ENCODE measurements around the gene CPT1C. TPM values are rescaled to one million over a fixed set of nuclear protein-coding genes. Genes with fewer than 3 reads are reported as not detected.

Gene CPT1C
- total and polyA plus RNA-seq, 2 of the 8 experiments (the other 6 are each of a cell fraction or from before 2014, with no cell fraction given) = 79.6 to 91.8 TPM

GRCh38 chr19:49689133-49690078 lies 1.5 kb upstream of the CPT1C start, which contains the start of gene ADM5 (continued):
- TF ChIP-seq TBP (IDR thresholded peaks at IDR 0.05; ENCODE audit: low read depth, low read length) (peak; percentile 16; the same call in 1 of the 2 replicates), USF2 (IDR thresholded peaks at IDR 0.05; ENCODE audit: low read length) (no peak; the same call in 1 of the 2 replicates), EZH2 (IDR thresholded peaks at IDR 0.05; ENCODE audit: low read depth, low read length, severe bottlenecking) (no peak), ATF2 (IDR thresholded peaks at IDR 0.05; ENCODE audit: low read length) (no peak), CBX8 (IDR thresholded peaks at IDR 0.05; ENCODE audit: borderline replicate concordance, low read depth, low read length) (no peak), ASH2L (IDR thresholded peaks at IDR 0.05; ENCODE audit: low read length) (no peak), ATF3 (IDR thresholded peaks at IDR 0.05; ENCODE audit: insufficient read depth, low read depth, low read length) (no peak), YY1 (IDR thresholded peaks at IDR 0.05; ENCODE audit: low read depth, low read length) (no peak), EP300 (IDR thresholded peaks at IDR 0.05; ENCODE audit: borderline replicate concordance in 1 of 2, low read depth in 2 of 2, low read length in 2 of 2) (no peak), HDAC2 (IDR thresholded peaks at IDR 0.05; ENCODE audit: borderline replicate concordance in 1 of 2, low read depth in 2 of 2, low read length in 2 of 2) (no peak), HDAC6 (IDR thresholded peaks at IDR 0.05; ENCODE audit: low read depth, low read length) (no peak), RFX5 (IDR thresholded peaks at IDR 0.05; ENCODE audit: borderline replicate concordance, low read depth, low read length) (no peak), ZNF274 (IDR thresholded peaks at IDR 0.05; ENCODE audit: borderline replicate concordance, extremely low read depth, low read length) (no peak), CTBP2 (IDR thresholded peaks at IDR 0.05; ENCODE audit: borderline replicate concordance, insufficient read depth, insufficient read length, low read length) (no peak), BRCA1 (IDR thresholded peaks at IDR 0.05; ENCODE audit: low read depth, low read length) (no peak), EGR1 (IDR thresholded peaks at IDR 0.05; ENCODE audit: borderline replicate concordance, low read depth, low read length) (no peak), BCL11A (IDR thresholded peaks at IDR 0.05; ENCODE audit: low read depth in 2 of 2, low read length in 2 of 2) (no peak), TAF7 (optimal IDR thresholded peaks at IDR 0.05; ENCODE audit: borderline replicate concordance, low read depth, low read length) (no peak), KDM5A (IDR thresholded peaks at IDR 0.05; ENCODE audit: low read length) (no peak)

Data from H1 (cell line).